Spleen (tissue), 11 donors: ENCODE data around the gene SNRPA. TPM values are rescaled to one million over a fixed set of nuclear protein-coding genes. Genes with fewer than 3 reads are reported as not detected.

Experiments
- DNase-seq: peaks from one replicate; pipeline ENCODE4 v3.0.0-alpha.2; 2020
- H3K27ac ChIP-seq, 8 donors: fragments of 200-600 bp; sonication (generic) in 7 of 8; 1 replicate in 4 of 8; 2 replicates in 4 of 8; pipeline versions ENCODE4 v1.5.0 to v1.8.0; 2016 to 2021; ENCODE audit warnings: inconsistent platforms in 4 of 8, mild to moderate bottlenecking in 4 of 8, moderate library complexity in 1 of 8
- H3K27me3 ChIP-seq, 7 donors: fragments of 200-600 bp; sonication (generic) in 6 of 7; replicated peaks in 1 of 7; 1 replicate in 4 of 7; 2 replicates in 3 of 7; pipeline versions ENCODE4 v1.5.0 to v1.8.0; 2016 to 2021; ENCODE audit warnings: inconsistent platforms in 3 of 7, mild to moderate bottlenecking in 1 of 7
- H3K36me3 ChIP-seq, 6 donors: fragments of 200-600 bp; sonication (generic) in 5 of 6; 1 replicate in 4 of 6; 2 replicates in 2 of 6; pipeline versions ENCODE4 v1.5.0 to v1.8.0; 2016 to 2021; ENCODE audit warnings: inconsistent platforms in 2 of 6
- H3K4me1 ChIP-seq, 6 donors: fragments of 200-600 bp; sonication (generic) in 5 of 6; 1 replicate in 3 of 6; 2 replicates in 3 of 6; pipeline versions ENCODE4 v1.5.0 to v1.8.0; 2016 to 2021; ENCODE audit warnings: inconsistent platforms in 3 of 6
- H3K4me3 ChIP-seq, 8 donors: fragments of 200-600 bp; sonication (generic) in 7 of 8; 1 replicate in 4 of 8; 2 replicates in 4 of 8; pipeline versions ENCODE4 v1.5.0 to v1.8.0; 2016 to 2021; ENCODE audit warnings: inconsistent platforms in 4 of 8, mild to moderate bottlenecking in 4 of 8, moderate library complexity in 2 of 8
- H3K9me3 ChIP-seq, 8 donors: fragments of 200-600 bp; sonication (generic) in 7 of 8; 1 replicate in 4 of 8; 2 replicates in 4 of 8; pipeline versions ENCODE4 v1.5.0 to v1.8.0; 2016 to 2021; ENCODE audit warnings: inconsistent platforms in 4 of 8
- CTCF ChIP-seq, 11 experiments: fragments of 200-600 bp in 7 of 11; fragments of 450-650 bp in 4 of 11; sonication (generic) in 4 of 11; IDR thresholded peaks in 8 of 11; conservative IDR thresholded peaks in 3 of 11; 1 replicate in 7 of 11; 2 replicates in 4 of 11; pipeline versions ENCODE4 v1.4.0 to v1.8.0; 2016 to 2021; ENCODE audit warnings: antibody characterized with exemption in 11 of 11, inconsistent platforms in 4 of 11, mild to moderate bottlenecking in 1 of 11
- POLR2A ChIP-seq, 3 donors: fragments of 450-650 bp; IDR thresholded peaks; one replicate each; pipeline ENCODE4 v1.5.1; 2017; ENCODE audit warnings: antibody characterized with exemption in 3 of 3, mild to moderate bottlenecking in 1 of 3
- POLR2AphosphoS5 ChIP-seq, 3 donors: sonication (generic); formaldehyde crosslinking; IDR thresholded peaks; one replicate each; pipeline ENCODE4 v1.5.1; 2017; ENCODE audit warnings: antibody characterized with exemption in 3 of 3
- WGBS, 5 donors: extraction: QIAGEN DNeasy Blood & Tissue Kit in 3 of 5; methylation state at CpG; one replicate each; pipeline versions ENCODE4 v1.1.5 to v1.1.7; 2013 to 2018; 5-methylcytosine and 5-hydroxymethylcytosine counted together
- intact Hi-C: fragments of 100-400 bp; cut with DNase I; formaldehyde crosslinking; loops from one replicate; pipeline ENCODE4 v1.15.0; 2023; ENCODE audit warnings: low total_unique reads
- polyA plus RNA-seq, 3 donors: library from polyadenylated mRNA; stranded (reverse); fragments of 200-250 nt; gene quantifications; one replicate each; pipeline ENCODE4 v1.2.1, GENCODE V29; 2013
- total RNA-seq, 7 donors: library from RNA; depleted of rRNA in 3 of 7; stranded (reverse); fragments of >200 nt in 3 of 7; fragmentation: NEBNext Ultra II Directional in 4 of 7; extraction: Animal tissue kit (Norgen Biotek cat#: 25700) in 4 of 7; gene quantifications; one replicate each; pipeline versions ENCODE4 v1.1.0 to v1.2.1, GENCODE V29; 2016 to 2021
- donor health status: healthy with polysubstance abuse.
- donor health status: DM: no; HTN: no; CAD: no; lungs with moderate emphysema.
- donor health status: DM: no; HTN: no; CAD: no.
- donor health status: Bipolar disorder and iron deficiency.
- donor health status: healthy.
- donor health status: DM: no; HTN: no; CAD: no.
- donor health status: DM: yes; HTN: yes; CAD: no.

Gene SNRPA
- total and polyA plus RNA-seq, 10 donors = 52.9 to 76.9 (median 64.1) TPM

DNA sequence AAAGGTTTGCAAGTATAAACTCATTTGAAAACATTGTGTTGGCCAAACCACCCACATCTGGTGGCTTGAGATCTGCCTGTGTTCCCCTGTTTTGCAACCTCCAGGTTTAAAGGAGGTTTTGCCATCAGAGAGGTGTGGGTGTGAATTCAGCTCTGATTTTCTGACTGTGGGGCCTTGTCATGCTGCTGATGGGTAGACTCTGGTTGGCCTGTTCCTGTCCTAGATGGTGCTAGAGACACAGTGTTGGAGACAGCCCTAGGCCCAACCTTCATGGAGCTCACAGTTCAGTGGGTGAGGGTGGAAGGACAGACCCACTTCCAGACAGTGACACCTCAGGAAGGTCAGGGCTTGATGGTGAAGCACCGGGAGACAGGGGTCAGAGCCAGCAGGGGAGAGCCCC, 34.5 kb downstream of the SNRPA start:
- intact Hi-C loops = no loop called here
- no peaks in the 10 kb centered on the region for H3K27me3 ChIP-seq

DNA sequence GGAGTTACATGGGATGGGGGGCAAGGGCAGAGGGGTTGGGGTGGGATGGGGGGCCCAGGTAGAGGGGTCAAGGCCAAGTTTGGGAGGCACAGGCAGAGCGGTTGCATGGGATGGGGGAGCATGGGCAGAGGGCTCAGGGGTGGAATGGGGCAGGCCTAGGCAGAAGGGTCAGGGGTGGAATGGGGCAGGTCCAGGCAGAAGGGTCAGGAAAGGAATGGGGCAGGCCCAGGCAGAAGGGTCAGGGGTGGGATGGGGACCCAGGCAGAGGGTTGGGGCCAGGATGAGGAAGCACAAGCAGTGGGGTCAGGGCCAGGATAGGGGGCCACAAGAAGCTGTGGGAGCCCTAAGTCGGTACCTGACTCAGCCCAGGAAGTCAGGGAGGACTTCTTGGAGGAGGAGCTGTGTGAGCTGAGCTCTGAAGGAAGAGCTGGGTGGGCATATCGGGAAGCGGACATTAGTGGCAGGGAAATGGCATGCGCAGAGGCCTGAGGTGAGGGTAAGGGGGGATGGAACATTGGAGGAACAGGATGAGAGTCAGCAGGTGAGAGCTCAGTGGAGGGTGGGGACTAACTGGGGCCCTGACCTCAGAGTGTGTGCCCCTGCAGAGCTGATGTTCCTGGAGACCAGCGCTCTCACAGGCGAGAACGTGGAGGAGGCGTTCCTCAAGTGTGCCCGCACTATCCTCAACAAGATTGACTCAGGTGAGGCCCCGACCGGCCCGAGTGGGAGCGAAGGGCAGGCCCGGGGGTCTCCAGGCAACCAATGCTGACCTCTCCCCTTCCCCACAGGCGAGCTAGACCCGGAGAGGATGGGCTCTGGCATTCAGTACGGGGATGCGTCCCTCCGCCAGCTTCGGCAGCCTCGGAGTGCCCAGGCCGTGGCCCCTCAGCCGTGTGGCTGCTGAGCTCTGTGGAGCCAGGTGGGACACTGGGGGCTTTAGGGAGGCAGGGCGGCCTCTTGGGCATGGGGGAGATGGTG, 35.3 kb downstream of the SNRPA start:
- peaks cover 0 to 4% (median 0%) of the 10 kb centered on the region in 6 donors for H3K4me1 ChIP-seq
- H3K9me3 ChIP-seq = no peaks in the 10 kb centered on the region
- peaks cover 0 to 100% (median 30%) of the 10 kb centered on the region in 6 donors for H3K36me3 ChIP-seq
- TF ChIP-seq POLR2AphosphoS5 (IDR thresholded peaks at IDR 0.05) = peak in 1 of 3 donors; percentile 53
- no peak for TF ChIP-seq CTCF (IDR thresholded peaks at IDR 0.05 in 8 of 11, conservative IDR thresholded peaks at IDR 0.05 in 3 of 11)
- TF ChIP-seq POLR2A (IDR thresholded peaks at IDR 0.05) = no peak
- H3K27ac ChIP-seq = peak overlapping the region in 1 of 8 donors; percentile 17
- 91 to 94% (median 94%) methylated on average over 19 to 25 of the region's 25 CpGs for WGBS, 5 donors
- intact Hi-C loops = no loop called here
- no peak overlapping the region for H3K4me3 ChIP-seq
- H3K27me3 ChIP-seq = no peaks in the 10 kb centered on the region
- no peak for DNase-seq

More for the DNA sequence above, 34.5 kb downstream of the SNRPA start:
- peak overlapping the region in 1 of 8 donors; percentile 8 for H3K27ac ChIP-seq
- DNase-seq = no peak
- H3K9me3 ChIP-seq = no peaks in the 10 kb centered on the region
- peaks cover 0 to 95% (median 30%) of the 10 kb centered on the region in 6 donors for H3K36me3 ChIP-seq
- TF ChIP-seq POLR2A (IDR thresholded peaks at IDR 0.05) (no peak), POLR2AphosphoS5 (IDR thresholded peaks at IDR 0.05) (no peak), CTCF (IDR thresholded peaks at IDR 0.05 in 8 of 11, conservative IDR thresholded peaks at IDR 0.05 in 3 of 11) (no peak)
- no peak overlapping the region for H3K4me3 ChIP-seq
- peaks cover 0 to 9% (median 0%) of the 10 kb centered on the region in 6 donors for H3K4me1 ChIP-seq
- WGBS, 5 donors = 50 to 88% (median 64%) methylated on average over 1 of the region's 1 CpG

DNA sequence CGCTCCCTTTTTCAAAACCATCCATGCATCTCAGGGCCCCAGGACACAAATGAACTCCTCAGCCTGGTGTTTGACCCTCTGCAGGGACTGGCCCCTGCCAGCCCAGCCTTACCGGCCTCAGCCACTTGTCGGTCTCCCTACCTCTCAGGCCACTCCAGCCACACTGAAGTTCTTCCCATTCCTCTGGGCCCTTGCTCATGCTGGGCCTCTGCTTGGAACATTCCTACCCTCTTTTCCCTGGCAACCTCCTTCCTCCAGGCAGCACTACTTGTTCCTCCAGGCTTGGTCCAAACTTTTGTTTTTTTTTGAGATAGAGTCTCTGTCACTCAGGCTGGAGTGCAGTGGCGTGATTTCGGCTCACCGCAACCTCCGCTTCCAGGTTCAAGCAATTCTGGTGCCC, 40.3 kb downstream of the SNRPA start:
- Histone ChIP-seq H3K27ac (peak overlapping the region in 1 of 8 donors; percentile 5), H3K4me1 (peaks cover 0 to 24% (median 10%) of the 10 kb centered on the region in 6 donors), H3K27me3 (no peaks in the 10 kb centered on the region), H3K4me3 (no peak overlapping the region), H3K9me3 (no peaks in the 10 kb centered on the region), H3K36me3 (peaks cover 0 to 94% (median 25%) of the 10 kb centered on the region in 6 donors)
- DNase-seq = no peak
- TF ChIP-seq CTCF (IDR thresholded peaks at IDR 0.05 in 8 of 11, conservative IDR thresholded peaks at IDR 0.05 in 3 of 11) (no peak), POLR2AphosphoS5 (IDR thresholded peaks at IDR 0.05) (no peak), POLR2A (IDR thresholded peaks at IDR 0.05) (no peak)
- 80 to 95% (median 93%) methylated on average over 7 of the region's 7 CpGs for WGBS, 5 donors
- intact Hi-C loops = loop anchor here (5.0 kb wide), 1 partner anchor 79 kb away; no protein-coding TSS in a partner anchor

- intact Hi-C loops = loop anchor here (5.0 kb wide), 1 partner anchor 80 kb away; no protein-coding TSS in a partner anchor
- Histone ChIP-seq H3K4me1 (peaks cover 0 to 31% (median 10%) of the 10 kb centered on the region in 6 donors), H3K4me3 (no peak overlapping the region), H3K27ac (peak overlapping the region in 4 of 8 donors; percentile 5 to 61 (median 26)), H3K27me3 (no peaks in the 10 kb centered on the region), H3K9me3 (no peaks in the 10 kb centered on the region), H3K36me3 (peaks cover 0 to 92% (median 19%) of the 10 kb centered on the region in 6 donors)
- TF ChIP-seq CTCF (IDR thresholded peaks at IDR 0.05 in 8 of 11, conservative IDR thresholded peaks at IDR 0.05 in 3 of 11) (no peak), POLR2A (IDR thresholded peaks at IDR 0.05) (no peak), POLR2AphosphoS5 (IDR thresholded peaks at IDR 0.05) (no peak)
- DNase-seq = no peak
- WGBS, 5 donors = 51 to 78% (median 61%) methylated on average over 3 of the region's 3 CpGs
Measured at GRCh38 chr19:40791996-40792395, 41.0 kb downstream of the SNRPA start.
